COR-L47 (cell line): ENCODE measurements around the gene RTP1.
"Not testable (repeated sequence)": the region's sequence is repeated elsewhere in the genome, so short reads cannot be mapped to it uniquely, and the experiment has no call there.

ENCODE experiments used
- DNase-seq: peaks from one replicate; lab custom pipeline; 2025; lab: John Stamatoyannopoulos, UW

Gene RTP1

DNA sequence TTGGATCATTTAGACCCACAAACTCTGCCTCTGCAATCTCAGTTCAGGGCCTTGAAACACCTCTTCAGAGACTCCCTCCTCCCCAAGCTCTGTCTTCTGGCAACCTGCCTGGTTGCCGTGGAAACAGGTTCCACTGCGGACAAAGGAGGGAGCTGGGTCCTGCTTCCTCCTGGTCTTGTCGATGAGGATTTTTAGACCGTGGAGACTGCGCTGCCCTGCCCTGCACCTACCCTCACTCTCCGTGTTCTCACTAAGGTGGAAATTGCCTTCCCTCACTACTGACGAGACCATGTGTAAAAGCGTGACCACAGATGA lies at the start of gene RTP1:
Gene RTP1, plus strand, starts transcription at position 152 of the 315 bp plus-strand sequence. Its CDS starts 30 bp downstream, at position 182.
- peak; percentile 7 for DNase-seq

- no peak for DNase-seq
Observed at GRCh38 chr3:187150186-187150585, 47.1 kb upstream of the RTP1 start.

DNA sequence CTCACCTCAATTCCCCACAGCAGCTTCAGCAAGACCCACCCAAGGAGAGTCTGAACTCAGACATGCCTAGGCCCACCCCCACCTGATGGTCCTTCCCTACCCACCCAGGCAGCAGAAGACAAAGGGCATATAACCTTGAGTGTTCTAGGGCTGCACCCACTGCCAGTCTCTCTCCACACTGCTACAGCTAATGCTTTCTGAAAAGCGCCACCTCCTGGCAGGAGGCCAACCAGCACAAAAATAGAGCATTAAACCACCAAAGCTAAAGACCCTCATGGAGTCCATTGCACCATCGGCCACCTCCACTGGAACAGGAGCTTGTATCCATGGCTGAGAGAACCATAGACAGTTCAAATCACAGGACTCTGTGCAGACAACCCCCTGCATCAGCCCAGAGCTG lies 46.7 kb upstream of the RTP1 start:
- peak; percentile 18 for DNase-seq

DNA sequence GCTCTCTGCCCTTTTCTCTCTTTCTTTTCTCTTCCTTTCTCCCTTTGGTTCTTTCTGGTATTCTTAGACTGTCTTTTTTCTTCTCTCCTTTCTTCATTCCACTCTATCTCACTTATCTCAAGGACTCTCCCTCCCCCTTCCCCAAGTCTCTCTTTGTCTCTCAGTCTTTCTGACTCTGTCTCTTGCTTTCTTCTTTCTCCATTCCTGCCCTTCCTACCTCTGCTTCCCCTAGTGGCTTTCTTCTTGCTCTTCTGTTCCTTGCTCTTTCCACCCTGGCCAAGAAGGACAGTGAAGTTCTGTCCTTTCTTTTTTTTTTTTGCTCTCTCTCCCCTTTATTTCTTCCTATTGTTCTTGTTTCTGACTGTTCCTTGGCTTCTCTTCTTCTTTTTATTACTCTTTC lies 35.7 kb upstream of the RTP1 start:
- no peak for DNase-seq

GRCh38 chr3:187162265-187162953 lies 34.9 kb upstream of the RTP1 start:
- DNase-seq: no peak

- peak; percentile 10 for DNase-seq
Observed at GRCh38 chr3:187165144-187165543, 32.1 kb upstream of the RTP1 start.

DNA sequence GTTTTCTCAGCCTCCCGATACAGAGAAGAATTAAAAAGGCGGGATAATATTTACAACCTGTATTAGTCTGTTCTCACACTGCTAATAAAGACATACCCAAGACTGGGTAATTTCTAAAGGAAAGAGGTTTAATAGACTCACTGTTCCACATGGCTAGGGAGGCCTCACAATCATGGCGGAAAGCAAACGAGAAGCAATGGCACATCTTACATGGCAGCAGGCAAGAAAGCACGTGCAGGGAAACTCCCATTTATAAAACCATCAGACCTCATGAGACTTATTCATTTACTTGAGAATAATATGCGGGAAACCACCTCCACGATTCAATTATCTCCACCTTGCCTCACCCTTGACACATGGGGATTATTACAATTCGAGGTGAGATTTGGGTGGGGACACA lies 30.5 kb upstream of the RTP1 start:
- DNase-seq: no peak

- DNase-seq: no peak
Observed at GRCh38 chr3:187167777-187168176, 29.5 kb upstream of the RTP1 start.

DNA sequence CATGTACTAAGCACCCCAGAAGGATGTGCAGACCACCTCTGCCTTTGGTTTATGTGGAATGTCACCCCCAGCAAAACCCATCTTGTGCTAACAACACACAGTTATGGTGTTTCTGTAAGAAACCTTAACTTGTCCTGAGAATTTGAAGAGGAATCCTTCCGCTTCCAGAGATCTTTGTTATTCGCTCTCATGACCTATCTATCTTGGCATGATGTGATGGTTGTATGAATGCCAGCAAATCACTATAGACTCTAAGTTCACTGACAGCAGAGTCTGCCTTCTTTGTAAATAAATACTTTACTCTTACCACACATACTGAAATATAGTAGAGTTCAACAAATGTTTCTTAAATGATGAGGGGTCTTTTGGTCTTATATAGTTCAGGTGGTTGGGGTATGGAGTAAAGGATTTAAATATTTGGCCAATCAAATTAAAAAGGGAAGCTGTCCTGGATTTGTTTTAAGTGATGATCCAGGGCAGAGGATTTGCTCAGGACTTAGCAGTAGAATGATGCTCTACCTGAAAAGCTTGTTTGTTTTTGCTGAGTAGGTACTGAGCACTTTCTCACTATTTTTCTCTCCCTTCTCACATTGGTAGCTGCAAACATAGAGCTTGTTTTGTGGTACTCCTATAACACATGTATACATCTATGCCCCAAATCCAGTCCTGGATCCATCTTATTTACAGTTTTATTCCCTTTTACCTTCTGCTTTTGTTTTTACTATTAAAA lies 27.9 kb upstream of the RTP1 start:
- DNase-seq: no peak

GRCh38 chr3:187170911-187171310 lies 26.4 kb upstream of the RTP1 start:
- DNase-seq: not testable (repeated sequence)

GRCh38 chr3:187172929-187173328 lies 24.4 kb upstream of the RTP1 start:
- no peak for DNase-seq

GRCh38 chr3:187181454-187182170 lies 15.7 kb upstream of the RTP1 start:
- DNase-seq: no peak

DNA sequence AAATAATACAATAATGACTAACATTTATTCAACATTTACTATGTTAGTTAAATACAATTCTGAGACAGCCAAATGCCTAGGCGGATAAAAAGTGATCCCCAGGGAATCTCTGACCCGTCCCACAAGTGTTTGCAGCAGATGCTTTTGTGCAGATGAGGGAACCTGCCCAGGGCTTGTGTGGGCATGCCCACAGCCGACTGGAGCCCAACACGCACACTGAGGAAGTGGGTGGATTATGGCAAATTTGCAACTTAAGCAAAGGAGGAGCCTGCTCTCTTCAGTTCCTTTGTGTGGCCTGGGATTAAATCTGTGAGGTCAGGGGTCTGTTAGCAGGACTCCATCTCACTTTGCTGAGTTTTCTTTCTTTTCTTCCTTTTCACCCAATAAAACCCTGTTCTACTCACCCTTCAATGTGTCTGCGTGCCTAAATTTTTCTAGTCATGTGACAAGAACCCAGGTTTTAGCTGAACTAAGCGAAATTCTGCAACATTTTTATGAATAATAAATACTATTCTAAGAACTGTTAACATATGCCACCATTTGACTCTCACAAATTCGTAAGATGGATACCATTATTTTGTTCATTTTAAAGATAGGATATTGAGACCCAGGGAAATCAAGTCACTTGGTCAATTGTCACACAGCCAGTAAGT lies 13.9 kb upstream of the RTP1 start:
- DNase-seq: no peak

DNA sequence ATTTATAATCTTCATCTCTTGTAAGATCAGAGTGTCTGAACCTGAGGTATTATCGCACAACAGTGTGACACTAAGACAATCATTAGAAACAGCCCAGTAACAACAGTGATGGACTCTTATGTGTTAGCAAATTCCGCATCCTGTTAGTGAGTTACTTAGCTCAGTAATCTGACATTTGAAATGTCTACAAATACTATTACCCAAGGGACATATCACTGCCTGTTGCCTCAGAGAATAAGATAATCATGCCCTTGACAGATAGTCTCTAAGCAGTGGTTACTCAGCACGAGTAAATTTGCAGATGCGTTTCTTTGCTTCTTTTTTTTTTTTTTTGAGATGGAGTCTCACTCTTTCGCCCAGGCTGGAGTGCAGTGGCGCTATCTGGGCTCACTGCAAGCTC lies 13.4 kb upstream of the RTP1 start:
- no peak for DNase-seq

DNA sequence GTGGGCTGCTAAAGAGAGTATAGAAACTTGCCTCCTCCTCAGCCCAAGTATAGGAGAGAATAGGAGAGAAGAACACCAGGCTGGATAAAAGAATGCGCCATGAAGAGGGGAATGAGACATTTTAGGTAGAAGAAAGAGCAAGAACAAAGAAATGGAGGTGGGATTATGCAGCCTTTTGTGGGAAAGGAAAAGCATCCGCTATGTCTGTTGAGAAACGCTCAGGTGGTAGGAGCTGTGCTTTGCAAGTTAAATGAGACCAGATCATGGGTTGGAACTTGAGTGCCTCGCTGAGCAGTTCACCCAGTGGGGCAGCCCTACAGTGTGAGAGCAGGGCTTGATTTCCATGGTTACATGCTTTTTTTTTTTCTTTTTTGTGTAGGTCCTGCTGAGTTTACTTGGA lies 11.5 kb upstream of the RTP1 start:
- DNase-seq: no peak

- DNase-seq: no peak
Observed at GRCh38 chr3:187186375-187186774, 10.9 kb upstream of the RTP1 start.

DNA sequence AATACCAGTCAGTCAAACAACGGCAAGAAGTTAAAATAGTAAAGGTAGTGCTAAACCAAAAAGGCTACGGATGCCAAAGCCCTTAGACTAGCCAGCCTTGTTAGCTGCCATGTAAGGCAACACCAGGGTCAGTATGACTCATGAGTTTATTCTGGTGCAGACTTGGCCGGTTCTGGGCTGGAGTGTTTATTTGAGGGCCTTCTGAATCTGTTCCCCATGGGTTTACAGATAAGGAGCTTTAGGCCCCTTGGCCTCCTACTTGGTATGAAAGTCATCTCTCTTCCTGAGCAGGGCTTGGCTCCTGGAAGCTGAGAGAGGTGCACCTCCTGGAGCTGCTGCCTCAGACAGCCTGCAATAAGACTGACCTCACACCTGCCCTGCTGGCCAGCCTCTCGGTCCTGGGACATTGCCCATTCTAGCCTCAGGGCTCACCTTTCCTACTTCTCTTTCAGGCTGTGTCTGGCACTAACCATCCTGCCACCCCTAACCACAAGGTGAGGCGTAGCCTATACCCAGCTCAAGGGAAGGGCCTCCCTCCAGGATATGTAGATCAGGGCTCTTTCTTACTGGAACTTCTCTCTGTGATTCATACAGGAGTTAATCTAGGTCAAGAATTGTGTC lies 10.4 kb upstream of the RTP1 start:
- no peak for DNase-seq

- DNase-seq: no peak
Observed at GRCh38 chr3:187188931-187189330, 8.4 kb upstream of the RTP1 start.

DNA sequence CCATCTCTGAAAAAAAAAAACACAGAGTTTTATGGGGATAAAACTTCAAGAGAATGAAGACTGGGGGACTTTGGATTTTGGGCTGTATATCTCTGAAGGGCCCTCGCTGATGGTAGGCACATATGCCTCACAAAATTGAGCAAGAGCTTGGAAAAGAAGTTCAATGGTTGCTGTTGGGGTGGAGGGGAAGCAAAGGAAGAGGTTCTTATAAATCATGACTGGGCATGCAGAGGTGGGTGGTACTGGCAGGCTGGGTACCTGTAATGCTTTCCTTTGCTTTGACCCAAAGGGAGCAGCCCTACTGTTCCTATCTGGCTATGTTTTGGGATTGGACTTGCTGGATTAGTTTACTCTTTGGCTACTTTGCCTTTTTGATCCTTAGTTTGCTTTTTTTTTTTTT lies 6.0 kb upstream of the RTP1 start:
- DNase-seq: no peak

- no peak for DNase-seq
Observed at GRCh38 chr3:187193181-187193580, 4.1 kb upstream of the RTP1 start.

DNA sequence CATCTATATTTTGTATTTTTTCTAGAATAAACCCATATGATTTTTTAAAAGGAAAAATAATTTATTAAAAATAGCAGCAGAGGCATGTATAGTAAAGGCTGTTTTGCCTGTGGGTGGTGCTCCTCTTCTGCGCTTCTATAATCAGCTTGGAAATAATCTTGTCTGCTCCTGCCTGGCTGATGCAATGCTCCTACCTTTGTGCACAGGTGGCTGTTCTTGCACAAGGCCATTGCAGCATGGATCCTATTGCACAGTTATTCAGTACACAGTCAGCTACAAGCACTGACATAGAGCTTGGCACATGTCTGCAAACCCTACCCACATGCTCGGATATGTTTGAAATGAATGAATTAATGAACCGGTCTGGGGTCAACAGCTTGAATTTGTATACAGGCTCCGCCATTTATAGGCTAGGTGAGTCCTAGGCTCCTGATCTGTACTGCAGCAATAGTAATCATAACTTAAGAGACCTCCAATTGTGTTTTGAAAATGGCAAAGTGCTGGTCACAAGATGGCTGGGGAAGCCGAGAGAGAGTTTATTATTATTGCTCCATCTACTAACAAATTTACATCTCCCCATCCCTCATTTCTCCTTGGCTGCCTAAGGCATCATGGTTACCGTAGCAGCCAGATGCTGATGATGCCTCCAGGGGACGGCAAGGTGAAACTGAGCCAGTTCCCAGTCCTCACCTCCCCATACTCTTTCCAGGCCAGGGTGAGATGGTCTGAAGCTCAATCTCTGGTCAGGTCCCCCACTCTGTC lies 532 bp upstream of the RTP1 start:
- no peak for DNase-seq

- DNase-seq: no peak
Observed at GRCh38 chr3:187198490-187198889, 1.2 kb downstream of the RTP1 start.
